ENCODE data around the gene CUL4B. TPM values are rescaled to one million over a fixed set of nuclear protein-coding genes. Genes with fewer than 3 reads are reported as not detected.
A peak's percentile ranks its signal among the peaks of the same experiment; 100 is the strongest.

CUL4B gene
- total and polyA plus RNA-seq, 10 of the 15 experiments (the other 5 are each of a cell fraction or from before 2014, with no cell fraction given), result 11.0 to 37.3 (median 24.4) TPM

DNA sequence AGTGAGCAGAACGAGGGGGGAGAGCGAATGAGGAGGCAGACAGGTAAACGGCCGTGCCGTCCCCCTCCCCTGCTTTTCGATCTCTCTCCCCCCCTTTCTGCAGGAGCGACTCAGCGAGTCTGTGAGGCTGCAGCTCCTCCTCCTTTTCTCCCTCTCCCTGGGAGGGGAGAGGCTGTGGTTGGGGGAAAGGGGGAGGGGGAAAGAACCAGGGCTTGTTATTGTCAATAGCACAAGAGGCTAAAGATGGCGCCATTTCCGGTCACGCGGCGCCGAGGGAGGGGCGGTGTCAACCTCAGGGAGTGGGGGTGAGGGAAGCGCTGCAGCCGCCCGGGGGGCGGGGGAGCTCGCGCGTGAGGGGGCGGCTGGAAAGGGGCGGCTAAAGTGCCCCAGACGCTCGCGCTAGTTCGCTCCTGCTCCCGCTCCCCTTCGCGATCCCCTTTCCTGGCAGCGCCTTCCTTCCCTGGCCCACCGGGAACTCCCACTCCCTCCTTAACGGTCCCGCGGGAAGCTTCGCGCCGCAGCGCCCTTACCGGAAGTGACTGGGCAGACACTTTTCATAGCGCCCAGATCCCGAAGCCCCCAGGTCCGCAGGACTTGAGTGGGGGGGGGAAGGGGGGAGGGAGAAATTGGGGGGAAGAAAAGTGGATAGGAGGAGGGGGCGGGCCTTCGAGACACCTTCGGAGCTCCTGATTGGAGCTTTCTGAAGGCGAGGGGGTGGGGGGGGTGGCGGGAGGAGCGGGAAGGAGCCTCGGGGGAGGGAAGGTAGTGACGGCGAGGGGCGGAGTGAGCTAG, at the start of gene CUL4B (continued):
- TF ChIP-seq, protein P1, sequence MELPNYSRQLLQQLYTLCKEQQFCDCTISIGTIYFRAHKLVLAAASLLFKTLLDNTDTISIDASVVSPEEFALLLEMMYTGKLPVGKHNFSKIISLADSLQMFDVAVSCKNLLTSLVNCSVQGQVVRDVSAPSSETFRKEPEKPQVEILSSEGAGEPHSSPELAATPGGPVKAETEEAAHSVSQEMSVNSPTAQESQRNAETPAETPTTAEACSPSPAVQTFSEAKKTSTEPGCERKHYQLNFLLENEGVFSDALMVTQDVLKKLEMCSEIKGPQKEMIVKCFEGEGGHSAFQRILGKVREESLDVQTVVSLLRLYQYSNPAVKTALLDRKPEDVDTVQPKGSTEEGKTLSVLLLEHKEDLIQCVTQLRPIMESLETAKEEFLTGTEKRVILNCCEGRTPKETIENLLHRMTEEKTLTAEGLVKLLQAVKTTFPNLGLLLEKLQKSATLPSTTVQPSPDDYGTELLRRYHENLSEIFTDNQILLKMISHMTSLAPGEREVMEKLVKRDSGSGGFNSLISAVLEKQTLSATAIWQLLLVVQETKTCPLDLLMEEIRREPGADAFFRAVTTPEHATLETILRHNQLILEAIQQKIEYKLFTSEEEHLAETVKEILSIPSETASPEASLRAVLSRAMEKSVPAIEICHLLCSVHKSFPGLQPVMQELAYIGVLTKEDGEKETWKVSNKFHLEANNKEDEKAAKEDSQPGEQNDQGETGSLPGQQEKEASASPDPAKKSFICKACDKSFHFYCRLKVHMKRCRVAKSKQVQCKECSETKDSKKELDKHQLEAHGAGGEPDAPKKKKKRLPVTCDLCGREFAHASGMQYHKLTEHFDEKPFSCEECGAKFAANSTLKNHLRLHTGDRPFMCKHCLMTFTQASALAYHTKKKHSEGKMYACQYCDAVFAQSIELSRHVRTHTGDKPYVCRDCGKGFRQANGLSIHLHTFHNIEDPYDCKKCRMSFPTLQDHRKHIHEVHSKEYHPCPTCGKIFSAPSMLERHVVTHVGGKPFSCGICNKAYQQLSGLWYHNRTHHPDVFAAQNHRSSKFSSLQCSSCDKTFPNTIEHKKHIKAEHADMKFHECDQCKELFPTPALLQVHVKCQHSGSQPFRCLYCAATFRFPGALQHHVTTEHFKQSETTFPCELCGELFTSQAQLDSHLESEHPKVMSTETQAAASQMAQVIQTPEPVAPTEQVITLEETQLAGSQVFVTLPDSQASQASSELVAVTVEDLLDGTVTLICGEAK (IDR thresholded peaks at IDR 0.05; ENCODE audit: borderline replicate concordance), result peak; percentile 56; the same call in 1 of the 2 replicates
- TF ChIP-seq BCLAF1 (IDR thresholded peaks at IDR 0.05), result no peak
- TF ChIP-seq MLLT1 (IDR thresholded peaks at IDR 0.05), result 0 out of 2 replicates have a peak, but pooled peaks have one; percentile 64
- no peak for TF ChIP-seq RELA (IDR thresholded peaks at IDR 0.05; ENCODE audit: borderline replicate concordance, partially characterized antibody)
- no peak for TF ChIP-seq YBX1 (IDR thresholded peaks at IDR 0.05)
- no peak for TF ChIP-seq PAX8 (IDR thresholded peaks at IDR 0.05)
- no peak for TF ChIP-seq WRNIP1 (IDR thresholded peaks at IDR 0.05; ENCODE audit: borderline replicate concordance, low read depth, low read length)
- TF ChIP-seq, protein P2, sequence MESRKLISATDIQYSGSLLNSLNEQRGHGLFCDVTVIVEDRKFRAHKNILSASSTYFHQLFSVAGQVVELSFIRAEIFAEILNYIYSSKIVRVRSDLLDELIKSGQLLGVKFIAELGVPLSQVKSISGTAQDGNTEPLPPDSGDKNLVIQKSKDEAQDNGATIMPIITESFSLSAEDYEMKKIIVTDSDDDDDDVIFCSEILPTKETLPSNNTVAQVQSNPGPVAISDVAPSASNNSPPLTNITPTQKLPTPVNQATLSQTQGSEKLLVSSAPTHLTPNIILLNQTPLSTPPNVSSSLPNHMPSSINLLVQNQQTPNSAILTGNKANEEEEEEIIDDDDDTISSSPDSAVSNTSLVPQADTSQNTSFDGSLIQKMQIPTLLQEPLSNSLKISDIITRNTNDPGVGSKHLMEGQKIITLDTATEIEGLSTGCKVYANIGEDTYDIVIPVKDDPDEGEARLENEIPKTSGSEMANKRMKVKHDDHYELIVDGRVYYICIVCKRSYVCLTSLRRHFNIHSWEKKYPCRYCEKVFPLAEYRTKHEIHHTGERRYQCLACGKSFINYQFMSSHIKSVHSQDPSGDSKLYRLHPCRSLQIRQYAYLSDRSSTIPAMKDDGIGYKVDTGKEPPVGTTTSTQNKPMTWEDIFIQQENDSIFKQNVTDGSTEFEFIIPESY (IDR thresholded peaks at IDR 0.05), result no peak
- TF ChIP-seq BCL3 (IDR thresholded peaks at IDR 0.05; ENCODE audit: borderline replicate concordance, insufficient read depth, low read depth, low read length, poor library complexity, severe bottlenecking), result no peak
- no peak for TF ChIP-seq SUPT20H (IDR thresholded peaks at IDR 0.05; ENCODE audit: borderline replicate concordance, control insufficient read depth, low read depth, low read length)
- TF ChIP-seq ATF2 (IDR thresholded peaks at IDR 0.05; ENCODE audit: low read length), result no peak
- TF ChIP-seq NFIC (IDR thresholded peaks at IDR 0.05; ENCODE audit: low read depth, low read length), result no peak
- no peak; the same call in 1 of the 2 replicates for TF ChIP-seq FOXK2 (IDR thresholded peaks at IDR 0.05)

All from GM12878 (cell line).